ENCODE measurements around the gene LRRC74A.

DNA sequence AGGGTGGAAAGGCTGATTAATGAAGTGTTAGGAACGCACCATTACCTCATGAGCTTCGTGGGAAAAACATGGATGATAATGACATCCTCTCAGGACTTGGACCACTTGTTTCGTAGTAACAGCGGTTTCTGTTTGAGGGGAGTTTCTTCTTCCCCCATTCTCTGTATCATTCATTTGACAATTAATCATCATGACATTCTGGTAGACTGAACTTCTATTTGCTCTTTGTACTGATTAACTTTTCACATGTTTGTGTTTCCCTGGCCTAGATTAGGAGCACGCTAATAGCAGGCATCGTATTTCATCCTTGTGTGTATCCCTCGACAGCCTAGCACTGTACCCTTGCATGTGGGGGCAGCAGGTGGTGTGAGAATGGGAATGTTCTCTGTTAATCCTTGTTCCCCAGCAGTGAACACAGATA lies 8.0 kb downstream of the LRRC74A start:
- TF ChIP-seq CTCF (IDR thresholded peaks at IDR 0.05), result no peak
- TF ChIP-seq EP300 (IDR thresholded peaks at IDR 0.05), result no peak

Data from ovary (tissue), 3 donors.